ENCODE data around the gene ACAA1. TPM values are rescaled to one million over a fixed set of nuclear protein-coding genes. Genes with fewer than 3 reads are reported as not detected.

ACAA1 gene
- total RNA-seq, 2 experiments from 2014 or later: 52.2 to 64.6 TPM

DNA sequence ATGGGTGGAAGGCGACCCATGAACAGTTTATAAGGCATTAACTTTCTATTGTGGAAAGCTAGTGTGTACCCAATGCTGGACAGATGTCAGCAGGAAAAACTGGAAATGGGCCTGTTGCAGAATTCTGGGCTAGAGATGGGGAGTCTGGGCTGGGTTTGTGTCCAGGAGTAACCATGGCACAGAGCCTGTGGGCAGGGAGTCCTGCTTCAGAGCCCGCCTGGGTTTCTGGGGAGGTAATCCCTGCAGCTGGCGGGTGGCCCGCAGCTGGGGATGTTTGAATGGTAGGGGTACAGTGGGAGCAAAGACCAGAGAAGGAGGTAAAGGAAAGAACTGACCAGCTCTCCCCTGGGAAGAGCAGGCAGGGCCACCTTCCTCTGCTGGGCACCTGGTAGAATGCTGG is 25.7 kb downstream of the ACAA1 start:
- ChIA-PET CTCF (no interaction called here), POLR2A (no interaction called here)
- Mint-ChIP-seq H3K27ac (no peak overlapping the region), H3K36me3 (ENCODE audit: low read depth) (no peaks in the 10 kb centered on the region), H3K4me3 (no peak overlapping the region), H3K9me3 (ENCODE audit: low read depth) (no peaks in the 10 kb centered on the region), H3K4me1 (no peaks in the 10 kb centered on the region), H3K27me3 (no peaks in the 10 kb centered on the region)
- DNase-seq (no peak), ATAC-seq (no peak)
- intact Hi-C loops (cut with DNase I, micrococcal nuclease): no loop called here

GRCh38 chr3:38110314-38111050 is 26.4 kb downstream of the ACAA1 start:
- intact Hi-C loops (cut with DNase I, micrococcal nuclease): no loop called here
- CTCF ChIA-PET: no interaction called here
- no peak for DNase-seq

GRCh38 chr3:38109580-38110313 is 27.2 kb downstream of the ACAA1 start:
- H3K27ac Mint-ChIP-seq: no peak overlapping the region
- DNase-seq (no peak), ATAC-seq (no peak)
- ChIA-PET CTCF (no interaction called here), POLR2A (interaction anchor here (0.5 kb wide), 1 partner anchor 358 kb away, joined by 4 read pairs; no protein-coding TSS in a partner anchor)
- H3K36me3 Mint-ChIP-seq (ENCODE audit: low read depth): peaks cover 4% of the 10 kb centered on the region
- H3K4me1 Mint-ChIP-seq: no peaks in the 10 kb centered on the region
- no peak overlapping the region for H3K4me3 Mint-ChIP-seq
- intact Hi-C loops (cut with DNase I, micrococcal nuclease): no loop called here
- H3K9me3 Mint-ChIP-seq (ENCODE audit: low read depth): peaks cover 4% of the 10 kb centered on the region
- H3K27me3 Mint-ChIP-seq: no peaks in the 10 kb centered on the region

More at GRCh38 chr3:38110314-38111050, 26.4 kb downstream of the ACAA1 start:
- H3K9me3 Mint-ChIP-seq (ENCODE audit: low read depth): peaks cover 3% of the 10 kb centered on the region
- no peak for ATAC-seq
- H3K27ac Mint-ChIP-seq: no peak overlapping the region
- H3K4me1 Mint-ChIP-seq: no peaks in the 10 kb centered on the region
- H3K36me3 Mint-ChIP-seq (ENCODE audit: low read depth): peaks cover 3% of the 10 kb centered on the region
- no peaks in the 10 kb centered on the region for H3K27me3 Mint-ChIP-seq
- H3K4me3 Mint-ChIP-seq: no peak overlapping the region
- POLR2A ChIA-PET: no interaction called here

DNA sequence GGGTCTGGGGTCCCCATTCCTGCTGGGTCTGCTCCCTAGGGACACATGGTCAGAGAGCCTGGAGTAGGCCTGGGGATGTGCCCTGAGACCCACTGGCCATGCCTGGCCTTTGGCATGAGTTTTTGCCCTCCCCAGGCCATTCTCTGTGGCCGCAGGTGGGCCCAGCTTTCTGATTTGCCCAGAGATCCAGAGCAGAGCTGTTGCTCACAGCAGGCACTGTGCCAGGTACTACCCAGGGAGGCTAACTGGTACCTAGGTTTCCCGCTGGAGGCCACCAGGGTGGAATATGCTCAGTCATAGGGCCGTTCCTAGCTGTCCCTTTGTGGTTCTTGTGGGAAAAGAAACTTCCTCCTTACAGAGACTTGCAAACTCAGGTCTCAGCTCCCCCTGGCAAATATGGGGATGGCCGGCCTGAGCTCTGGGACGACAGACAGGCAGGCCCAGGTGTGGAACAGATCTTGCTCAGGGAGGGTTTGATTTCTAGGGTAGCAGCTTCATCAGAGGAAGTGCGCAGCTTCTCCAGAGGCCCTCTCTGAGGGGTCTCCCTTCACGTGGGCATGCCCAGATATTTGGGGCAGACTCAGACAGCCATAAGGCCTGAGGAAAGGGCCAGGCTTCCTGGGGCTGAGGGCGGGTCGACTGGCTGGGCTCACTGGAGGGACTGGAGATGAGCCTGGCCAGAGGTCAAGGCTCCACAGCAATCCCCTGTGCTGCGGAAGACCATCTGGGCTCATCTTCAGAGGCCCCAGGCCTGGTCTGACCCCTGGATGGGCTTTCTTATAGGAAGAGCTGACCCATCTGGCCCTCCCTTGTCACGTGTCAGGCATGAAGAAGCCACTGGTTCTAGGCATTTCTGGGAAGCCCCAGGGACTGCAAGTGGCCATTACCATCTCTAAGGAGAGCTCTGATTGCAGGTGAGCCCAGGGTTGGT is 28.0 kb downstream of the ACAA1 start:
- CTCF ChIA-PET: no interaction called here
- Mint-ChIP-seq H3K36me3 (ENCODE audit: low read depth) (peaks cover 4% of the 10 kb centered on the region), H3K4me3 (no peak overlapping the region), H3K27ac (no peak overlapping the region), H3K4me1 (no peaks in the 10 kb centered on the region), H3K9me3 (ENCODE audit: low read depth) (peaks cover 4% of the 10 kb centered on the region), H3K27me3 (no peaks in the 10 kb centered on the region)
- POLR2A ChIA-PET: interaction anchor here (0.5 kb wide), 1 partner anchor 359 kb away, joined by 4 read pairs; no protein-coding TSS in a partner anchor
- ATAC-seq: no peak
- intact Hi-C loops (cut with DNase I, micrococcal nuclease): no loop called here
- no peak for DNase-seq

DNA sequence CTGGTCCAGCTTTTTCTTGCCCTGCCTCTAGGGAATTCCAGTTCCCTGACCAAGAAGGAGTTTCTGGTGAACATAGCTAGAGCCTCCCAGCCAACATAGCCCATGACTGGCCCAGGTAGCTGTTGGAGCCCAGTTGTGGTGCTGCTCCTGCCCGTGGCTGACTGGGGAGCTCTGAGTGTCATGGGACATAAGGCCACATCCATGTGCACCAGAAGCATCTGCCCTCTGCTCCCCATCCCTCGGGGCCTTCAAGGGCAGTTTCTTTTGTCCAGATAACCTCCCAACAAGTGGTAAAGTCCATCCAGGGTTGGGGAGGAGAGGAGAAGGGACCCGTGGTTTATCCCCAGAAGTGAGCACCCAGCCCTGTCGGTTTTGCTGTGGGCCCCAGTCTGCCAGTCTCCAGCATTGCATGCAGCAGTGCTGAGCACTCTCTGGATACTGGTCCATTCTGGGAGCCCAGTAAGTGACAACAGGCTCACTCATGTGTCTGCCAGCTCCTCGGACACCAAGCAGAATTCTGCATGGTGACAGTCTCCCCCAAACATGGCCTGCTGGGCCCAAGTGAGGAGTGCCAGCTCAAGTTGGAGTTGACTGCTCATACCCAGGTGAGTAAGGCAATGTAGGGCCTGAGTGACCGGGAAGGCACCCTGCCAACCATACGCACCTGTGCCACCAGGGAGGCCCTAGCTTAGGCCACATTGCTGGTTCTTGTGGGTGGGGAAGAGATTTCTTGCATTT is 28.8 kb downstream of the ACAA1 start:
- intact Hi-C loops (cut with DNase I, micrococcal nuclease): no loop called here
- ChIA-PET CTCF (no interaction called here), POLR2A (no interaction called here)
- Mint-ChIP-seq H3K27ac (no peak overlapping the region), H3K9me3 (ENCODE audit: low read depth) (peaks cover 4% of the 10 kb centered on the region), H3K4me1 (no peaks in the 10 kb centered on the region), H3K4me3 (no peak overlapping the region), H3K27me3 (no peaks in the 10 kb centered on the region), H3K36me3 (ENCODE audit: low read depth) (peaks cover 4% of the 10 kb centered on the region)
- DNase-seq: no peak
- ATAC-seq: no peak

DNA sequence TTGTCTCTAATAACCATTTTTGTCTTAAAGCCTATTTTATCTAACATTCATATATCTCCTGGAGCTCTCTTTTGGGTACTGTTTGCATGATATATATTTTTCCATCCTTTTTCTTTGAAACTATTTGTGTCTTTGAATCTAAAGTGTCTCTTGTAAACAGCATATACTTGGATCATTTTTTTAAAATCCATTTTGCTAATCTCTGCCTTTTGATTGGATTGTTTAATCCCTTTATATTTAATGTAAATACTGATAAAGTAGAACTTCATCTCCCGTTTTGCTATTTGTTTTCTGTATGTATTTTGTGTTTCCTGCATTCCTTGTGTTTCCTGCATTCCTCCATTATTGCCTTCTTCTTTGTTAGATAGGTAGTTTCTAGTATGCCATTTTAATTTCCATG is 31.4 kb downstream of the ACAA1 start:
- DNase-seq: no peak
- intact Hi-C loops (cut with DNase I, micrococcal nuclease): no loop called here
- CTCF ChIA-PET: interaction anchor here (1.5 kb wide), 1 partner anchor 11 kb away, joined by 3 read pairs; no protein-coding TSS in a partner anchor

DNA sequence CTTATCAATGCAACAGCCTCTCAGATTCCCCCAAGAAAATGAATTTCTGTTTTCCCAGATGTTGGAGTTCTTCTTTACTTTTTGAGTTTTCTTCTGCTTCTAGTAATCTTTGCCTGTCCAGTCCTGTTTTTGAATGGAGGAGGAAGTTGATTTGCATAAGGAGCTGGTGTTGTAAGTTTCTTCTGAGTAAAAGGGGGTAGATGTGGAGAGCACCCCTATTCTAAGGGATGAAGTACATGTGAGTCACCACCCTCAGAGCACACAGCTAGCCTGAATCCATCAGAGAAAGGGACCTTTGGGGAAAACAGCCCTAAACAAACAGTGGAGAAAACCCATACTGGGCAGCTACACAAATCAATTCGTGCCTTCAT is 34.5 kb downstream of the ACAA1 start:
- CTCF ChIA-PET: interaction anchor here (0.8 to 1.6 kb wide), 2 partner anchors 15 to 62 kb away, joined by 3 to 4 read pairs; no protein-coding TSS in a partner anchor

More for the DNA sequence above, 31.4 kb downstream of the ACAA1 start:
- no peaks in the 10 kb centered on the region for H3K4me1 Mint-ChIP-seq
- no peak for ATAC-seq
- POLR2A ChIA-PET: no interaction called here
- peaks cover 4% of the 10 kb centered on the region for H3K36me3 Mint-ChIP-seq (ENCODE audit: low read depth)
- no peak overlapping the region for H3K27ac Mint-ChIP-seq
- no peaks in the 10 kb centered on the region for H3K27me3 Mint-ChIP-seq
- H3K9me3 Mint-ChIP-seq (ENCODE audit: low read depth): peaks cover 4% of the 10 kb centered on the region
- no peak overlapping the region for H3K4me3 Mint-ChIP-seq

GRCh38 chr3:38101811-38102443 is 35.0 kb downstream of the ACAA1 start:
- DNase-seq: no peak
- no peak for ATAC-seq
- H3K27ac Mint-ChIP-seq: no peak overlapping the region
- H3K27me3 Mint-ChIP-seq: no peaks in the 10 kb centered on the region
- peaks cover 4% of the 10 kb centered on the region for H3K9me3 Mint-ChIP-seq (ENCODE audit: low read depth)
- H3K36me3 Mint-ChIP-seq (ENCODE audit: low read depth): peaks cover 4% of the 10 kb centered on the region
- POLR2A ChIA-PET: no interaction called here
- no peaks in the 10 kb centered on the region for H3K4me1 Mint-ChIP-seq
- no peak overlapping the region for H3K4me3 Mint-ChIP-seq
- intact Hi-C loops (cut with DNase I, micrococcal nuclease): loop anchor here in 1 of 2 experiments (5.0 kb wide), 1 partner anchor 120 kb away; no protein-coding TSS in a partner anchor
- CTCF ChIA-PET: interaction anchor here (0.8 kb wide), 1 partner anchor 62 kb away, joined by 3 read pairs; no protein-coding TSS in a partner anchor

More for the DNA sequence above, 34.5 kb downstream of the ACAA1 start:
- H3K27ac Mint-ChIP-seq: no peak overlapping the region
- intact Hi-C loops (cut with DNase I, micrococcal nuclease): loop anchor here in 1 of 2 experiments (5.0 kb wide), 1 partner anchor 120 kb away; no protein-coding TSS in a partner anchor
- ATAC-seq (no peak), DNase-seq (no peak)
- H3K36me3 Mint-ChIP-seq (ENCODE audit: low read depth): peaks cover 4% of the 10 kb centered on the region
- POLR2A ChIA-PET: interaction anchor here (0.6 kb wide), 1 partner anchor 10 kb away, joined by 4 read pairs; no protein-coding TSS in a partner anchor
- H3K9me3 Mint-ChIP-seq (ENCODE audit: low read depth): peaks cover 4% of the 10 kb centered on the region
- H3K4me1 Mint-ChIP-seq: no peaks in the 10 kb centered on the region
- H3K27me3 Mint-ChIP-seq: no peaks in the 10 kb centered on the region
- H3K4me3 Mint-ChIP-seq: no peak overlapping the region

GRCh38 chr3:38100498-38100897 is 36.4 kb downstream of the ACAA1 start:
- no peaks in the 10 kb centered on the region for H3K4me1 Mint-ChIP-seq
- ChIA-PET CTCF (interaction anchor here (0.7 to 1.2 kb wide), 2 partner anchors 17 to 956 kb away, joined by 3 read pairs; no protein-coding TSS in a partner anchor), POLR2A (no interaction called here)
- no peak overlapping the region for H3K4me3 Mint-ChIP-seq
- H3K27ac Mint-ChIP-seq: no peak overlapping the region
- DNase-seq (no peak), ATAC-seq (no peak)
- no peaks in the 10 kb centered on the region for H3K27me3 Mint-ChIP-seq
- H3K36me3 Mint-ChIP-seq (ENCODE audit: low read depth): peaks cover 1% of the 10 kb centered on the region
- peaks cover 1% of the 10 kb centered on the region for H3K9me3 Mint-ChIP-seq (ENCODE audit: low read depth)
- intact Hi-C loops (cut with DNase I, micrococcal nuclease): loop anchor here in 1 of 2 experiments (5.0 kb wide), 1 partner anchor 118 kb away; no protein-coding TSS in a partner anchor

- DNase-seq (no peak), ATAC-seq (no peak)
- H3K9me3 Mint-ChIP-seq (ENCODE audit: low read depth): no peaks in the 10 kb centered on the region
- ChIA-PET POLR2A (no interaction called here), CTCF (interaction anchor here (1.2 kb wide), 1 partner anchor 18 kb away, joined by 3 read pairs; no protein-coding TSS in a partner anchor)
- no peak overlapping the region for H3K4me3 Mint-ChIP-seq
- no peaks in the 10 kb centered on the region for H3K4me1 Mint-ChIP-seq
- no peak overlapping the region for H3K27ac Mint-ChIP-seq
- H3K36me3 Mint-ChIP-seq (ENCODE audit: low read depth): no peaks in the 10 kb centered on the region
- H3K27me3 Mint-ChIP-seq: no peaks in the 10 kb centered on the region
- intact Hi-C loops (cut with DNase I, micrococcal nuclease): no loop called here
These were observed 37.4 kb downstream of the ACAA1 start for GRCh38 chr3:38099518-38099917.

Data from activated CD4-positive, alpha-beta T cell treated with anti-CD3 and anti-CD28 coated beads for 36 hours (primary cell).